ENCODE measurements around the gene TMPRSS11D.

The TMPRSS11D gene

DNA sequence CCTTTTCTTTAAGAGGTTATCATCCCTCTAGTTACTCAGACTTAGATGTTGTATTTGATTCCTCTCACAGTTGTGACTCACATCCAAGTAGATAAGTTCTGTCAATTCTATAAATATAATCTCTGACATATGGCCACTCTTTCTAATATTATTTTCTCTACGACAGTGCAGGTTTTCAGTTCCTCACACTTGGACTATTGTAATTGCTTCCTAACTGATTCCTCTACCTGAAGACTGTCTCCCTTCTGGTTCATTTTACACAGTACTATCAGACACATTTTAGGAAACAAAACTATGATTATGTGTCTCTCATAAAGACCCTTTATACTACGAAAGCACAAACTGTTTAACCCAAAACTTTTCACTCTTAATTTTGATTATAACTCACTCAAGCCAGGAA lies 98.3 kb downstream of the TMPRSS11D start:
- no peak overlapping the region for H3K4me3 ChIP-seq
- no peak for TF ChIP-seq Cebpa-rat (IDR thresholded peaks at IDR 0.05)
- no peaks in the 10 kb centered on the region for H4K20me1 ChIP-seq
- H3K27me3 ChIP-seq: no peaks in the 10 kb centered on the region
- no peak overlapping the region for H3K9ac ChIP-seq
- H3K36me3 ChIP-seq: no peaks in the 10 kb centered on the region
- no peak overlapping the region for H3K27ac ChIP-seq
- no peak overlapping the region for H3K4me2 ChIP-seq
- H3K4me1 ChIP-seq: no peaks in the 10 kb centered on the region
- H3K9me3 ChIP-seq: no peaks in the 10 kb centered on the region

DNA sequence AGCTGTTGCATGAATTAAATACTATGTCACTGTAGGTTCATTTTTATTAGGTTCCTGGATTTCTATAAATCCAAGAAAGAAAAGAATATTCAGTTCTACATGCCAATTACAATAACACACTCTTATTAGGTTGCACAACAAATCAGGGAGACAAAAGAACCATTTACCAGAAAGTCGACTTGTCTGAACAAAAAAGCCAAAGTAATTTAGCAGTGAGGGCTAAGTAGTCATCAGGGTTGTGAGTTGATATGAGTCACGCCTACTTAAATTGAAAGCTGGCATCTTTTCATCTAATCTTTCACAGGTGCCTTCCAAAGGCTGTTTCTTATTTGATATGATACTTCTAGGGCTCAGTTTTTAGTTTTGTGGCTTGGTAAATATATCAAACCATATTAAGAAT lies 104.2 kb downstream of the TMPRSS11D start:
- Histone ChIP-seq H3K4me1 (no peaks in the 10 kb centered on the region), H3K9me3 (no peaks in the 10 kb centered on the region), H3K27me3 (no peaks in the 10 kb centered on the region), H3K36me3 (no peaks in the 10 kb centered on the region), H3K4me2 (no peak overlapping the region), H3K9ac (no peak overlapping the region), H4K20me1 (no peaks in the 10 kb centered on the region), H3K4me3 (no peak overlapping the region), H3K27ac (no peak overlapping the region)
- no peak for TF ChIP-seq Cebpa-rat (IDR thresholded peaks at IDR 0.05)

DNA sequence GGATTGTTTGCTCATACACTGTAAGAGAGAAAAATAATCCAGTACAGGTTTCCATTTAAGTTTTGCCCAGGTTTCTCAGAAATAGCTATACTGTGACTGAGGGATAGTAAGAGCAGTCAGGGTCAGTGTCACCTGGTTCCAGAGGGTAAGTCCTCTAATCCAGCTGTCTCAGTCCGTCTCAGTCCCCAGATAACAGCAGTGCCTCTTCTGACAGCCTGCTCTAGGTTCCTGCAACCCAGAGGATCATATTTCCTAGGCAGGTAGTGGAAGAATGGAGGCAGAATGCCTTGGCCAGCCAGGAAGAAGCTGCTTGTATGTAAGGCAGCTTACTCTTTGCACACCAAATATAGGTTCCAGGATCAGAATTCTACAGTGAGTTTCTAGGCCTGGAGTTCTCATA lies 107.1 kb downstream of the TMPRSS11D start:
- Histone ChIP-seq H3K36me3 (no peaks in the 10 kb centered on the region), H3K4me3 (no peak overlapping the region), H3K4me1 (no peaks in the 10 kb centered on the region), H3K4me2 (no peak overlapping the region), H3K27me3 (no peaks in the 10 kb centered on the region), H3K27ac (no peak overlapping the region), H3K9me3 (no peaks in the 10 kb centered on the region), H4K20me1 (no peaks in the 10 kb centered on the region), H3K9ac (no peak overlapping the region)
- TF ChIP-seq Cebpa-rat (IDR thresholded peaks at IDR 0.05): no peak
